H1 (cell line): Measurements from ENCODE around the gene ELMOD1. TPM values are rescaled to one million over a fixed set of nuclear protein-coding genes. Genes with fewer than 3 reads are reported as not detected.

Experiments
- CTCF ChIA-PET: fragments of 300-600 bp; sonication (Branson Sonifier 250); formaldehyde crosslinking; loops from one replicate; lab custom pipeline; 2021; ENCODE audit not compliant: partially characterized antibody; lab: Charles Lee
- POLR2A ChIA-PET: fragments of 300-600 bp; sonication (Branson Sonifier 250); formaldehyde crosslinking; loops from one replicate; lab custom pipeline; 2021; ENCODE audit warnings: inconsistent platforms; ENCODE audit not compliant: partially characterized antibody; lab: Charles Lee
- DNase-seq, 2 experiments: peaks; one replicate each; pipeline versions ENCODE4 v3.0.0 to v3.0.0-alpha.2; 2010 to 2022; ENCODE audit warnings: low spot score in 2 of 2, low read depth in 1 of 2, mixed read lengths in 1 of 2
- FAIRE-seq: peaks from 2 replicates; lab custom pipeline; 2011; peaks lifted over from hg19 to GRCh38; lab: Jason Lieb, UNC
- H2AFZ ChIP-seq: 2 replicates; pipeline ENCODE4 v1.8.1; 2012; ENCODE audit warnings: low read length, inconsistent platforms
- H2AK5ac ChIP-seq: 2 replicates; pipeline ENCODE4 v1.6.1; 2013; ENCODE audit warnings: low read depth, low read length
- H2BK120ac ChIP-seq: replicated peaks from 2 replicates; pipeline ENCODE3; 2013; ENCODE audit warnings: low read depth, low read length, inconsistent platforms
- H2BK12ac ChIP-seq: 2 replicates; pipeline ENCODE4 v1.6.1; 2013; ENCODE audit warnings: low read depth, low read length
- H2BK15ac ChIP-seq: 2 replicates; pipeline ENCODE4 v1.6.1; 2013; ENCODE audit warnings: low read length
- H2BK20ac ChIP-seq: 2 replicates; pipeline ENCODE4 v1.6.1; 2013; ENCODE audit warnings: low read length
- H2BK5ac ChIP-seq: 2 replicates; pipeline ENCODE4 v1.6.1; 2013; ENCODE audit warnings: low read depth, low read length
- H3K14ac ChIP-seq: 2 replicates; pipeline ENCODE4 v1.6.1; 2013; ENCODE audit warnings: inconsistent platforms; ENCODE audit not compliant: insufficient read length
- H3K18ac ChIP-seq: 2 replicates; pipeline ENCODE4 v1.6.1; 2013; ENCODE audit warnings: low read length; ENCODE audit errors: extremely low read depth
- H3K23ac ChIP-seq: 2 replicates; pipeline ENCODE4 v1.6.1; 2013; ENCODE audit warnings: inconsistent platforms; ENCODE audit not compliant: insufficient read length
- H3K23me2 ChIP-seq: 2 replicates; pipeline ENCODE4 v1.6.1; 2013; ENCODE audit warnings: low read depth, low read length
- H3K27ac ChIP-seq: 2 replicates; pipeline ENCODE4 v1.6.1; 2011; ENCODE audit warnings: low read depth, low read length, inconsistent platforms
- H3K27me3 ChIP-seq, 4 experiments: replicated peaks in 1 of 4; 1 replicate in 1 of 4; 2 replicates in 3 of 4; pipeline versions ENCODE4 v1.6.1 to v1.8.1; 2011 to 2013; ENCODE audit warnings: low read length in 3 of 4, mild to moderate bottlenecking in 3 of 4, inconsistent platforms in 2 of 4, mixed read lengths in 2 of 4, moderate library complexity in 1 of 4; ENCODE audit not compliant: control insufficient read depth in 3 of 4, insufficient read depth in 3 of 4; ENCODE audit errors: extremely low read depth in 1 of 4
- H3K36me3 ChIP-seq, 4 experiments: 2 replicates each; pipeline versions ENCODE4 v1.6.1 to v1.8.1; 2011 to 2013; ENCODE audit warnings: mild to moderate bottlenecking in 4 of 4, low read length in 3 of 4, moderate library complexity in 2 of 4, control low read depth in 1 of 4, inconsistent platforms in 1 of 4; ENCODE audit not compliant: insufficient read depth in 4 of 4, control insufficient read depth in 2 of 4
- H3K4ac ChIP-seq: replicated peaks from 2 replicates; pipeline ENCODE3; 2013; ENCODE audit warnings: low read length, low read depth, mixed read lengths, inconsistent platforms; ENCODE audit not compliant: insufficient read length
- H3K4me1 ChIP-seq, 4 experiments: replicated peaks in 1 of 4; 1 replicate in 1 of 4; 2 replicates in 3 of 4; pipeline versions ENCODE4 v1.6.1 to v1.8.1; 2011 to 2013; ENCODE audit warnings: low read length in 3 of 4, inconsistent platforms in 2 of 4, mixed read lengths in 1 of 4; ENCODE audit not compliant: insufficient read depth in 4 of 4, control insufficient read depth in 3 of 4
- H3K4me2 ChIP-seq, 2 experiments: 2 replicates each; pipeline versions ENCODE4 v1.6.1 to v1.8.1; 2011 to 2013; ENCODE audit warnings: low read depth in 2 of 2, low read length in 2 of 2, control low read depth in 1 of 2, inconsistent platforms in 1 of 2, mild to moderate bottlenecking in 1 of 2; ENCODE audit not compliant: insufficient read depth in 1 of 2
- H3K4me3 ChIP-seq, 4 experiments: fragments of 200-600, 300-600 bp in 1 of 4; sonication (generic), shearing (Covaris generic), sonication (Bioruptor Twin) in 1 of 4; 2 replicates each; pipeline versions ENCODE4 v1.5.1 to v1.8.1; 2011 to 2016; ENCODE audit warnings: low read length in 4 of 4, low read depth in 3 of 4, control low read depth in 2 of 4, inconsistent platforms in 2 of 4, mild to moderate bottlenecking in 2 of 4, mixed read lengths in 1 of 4, moderate library complexity in 1 of 4; ENCODE audit not compliant: insufficient read depth in 2 of 4; ENCODE audit errors: extremely low read depth in 1 of 4
- H3K56ac ChIP-seq: replicated peaks from 2 replicates; pipeline ENCODE3; 2013; ENCODE audit warnings: low read depth, mild to moderate bottlenecking, mixed read lengths, low read length, inconsistent platforms; ENCODE audit not compliant: insufficient read length
- H3K79me1 ChIP-seq: 2 replicates; pipeline ENCODE4 v1.6.1; 2013; ENCODE audit warnings: low read depth, low read length, control low read depth
- H3K79me2 ChIP-seq, 2 experiments: 2 replicates each; pipeline versions ENCODE4 v1.6.1 to v1.8.1; 2012 to 2013; ENCODE audit warnings: low read length in 2 of 2, mild to moderate bottlenecking in 2 of 2, inconsistent platforms in 1 of 2; ENCODE audit not compliant: insufficient read depth in 2 of 2, control insufficient read depth in 1 of 2
- H3K9ac ChIP-seq, 4 experiments: replicated peaks in 1 of 4; 1 replicate in 1 of 4; 2 replicates in 3 of 4; pipeline versions ENCODE4 v1.6.1 to v1.8.1; 2011 to 2013; ENCODE audit warnings: low read depth in 3 of 4, low read length in 3 of 4, control low read depth in 2 of 4, mild to moderate bottlenecking in 2 of 4, moderate library complexity in 2 of 4, inconsistent platforms in 1 of 4; ENCODE audit errors: extremely low read depth in 1 of 4
- H3K9me3 ChIP-seq, 2 experiments: 2 replicates each; pipeline versions ENCODE4 v1.6.1 to v1.8.1; 2012 to 2013; ENCODE audit warnings: mild to moderate bottlenecking in 2 of 2, moderate library complexity in 2 of 2, control low read depth in 1 of 2, inconsistent platforms in 1 of 2, low read depth in 1 of 2, low read length in 1 of 2, mixed read lengths in 1 of 2; ENCODE audit not compliant: insufficient read depth in 2 of 2
- H4K20me1 ChIP-seq, 2 experiments: replicated peaks in 1 of 2; 2 replicates each; pipeline versions ENCODE3 to v1.8.1; 2011 to 2013; ENCODE audit warnings: inconsistent platforms in 2 of 2, low read length in 2 of 2, mild to moderate bottlenecking in 1 of 2; ENCODE audit not compliant: insufficient read depth in 2 of 2, control insufficient read depth in 1 of 2
- H4K5ac ChIP-seq: 2 replicates; pipeline ENCODE4 v1.6.1; 2013; ENCODE audit warnings: low read length, low read depth, mixed read lengths, inconsistent platforms; ENCODE audit not compliant: insufficient read length
- H4K8ac ChIP-seq: 2 replicates; pipeline ENCODE4 v1.8.0; 2013; ENCODE audit warnings: mild to moderate bottlenecking, moderate library complexity, low read length, inconsistent platforms; ENCODE audit not compliant: insufficient read depth; ENCODE audit errors: extremely low read depth
- H4K91ac ChIP-seq: replicated peaks from 2 replicates; pipeline ENCODE3; 2013; ENCODE audit warnings: low read length, mixed read lengths, inconsistent platforms; ENCODE audit not compliant: insufficient read length
- POLR2AphosphoS5 ChIP-seq: IDR thresholded peaks from 2 replicates; pipeline ENCODE4 v1.6.1; 2011; ENCODE audit warnings: low read depth, low read length
- WGBS, 2 experiments: shearing (Covaris generic) in 1 of 2; methylation state at CpG; one replicate each; pipeline versions ENCODE4 v1.1.6 to v1.1.7; 2013 to 2015; ENCODE audit warnings: low lambda C conversion rate in 2 of 2, mixed read lengths in 2 of 2, inconsistent platforms in 1 of 2, low coverage in 1 of 2, missing lambda C conversion rate in 1 of 2; ENCODE audit not compliant: insufficient replicate concordance in 2 of 2, insufficient coverage in 1 of 2, insufficient read length in 1 of 2; ENCODE audit errors: extremely low coverage in 1 of 2, missing lambda C conversion rate in 1 of 2; 5-methylcytosine and 5-hydroxymethylcytosine counted together
- polyA plus RNA-seq, 7 experiments: library from polyadenylated mRNA; depleted of rRNA in 3 of 7; stranded (reverse) in 5 of 7; unstranded in 2 of 7; fragments of >200 nt in 5 of 7; fragments of 200-250 nt in 2 of 7; gene quantifications; 1 replicate in 5 of 7; 2 replicates in 1 of 7; 4 replicates in 1 of 7; pipeline versions ENCODE4 v1.2.1 to v1.2.3, GENCODE V29; 2011 to 2013; ENCODE audit warnings: missing spikeins in 2 of 7, mixed read lengths in 2 of 7
- total RNA-seq: library from RNA; stranded (reverse); fragmentation: NEBNext Ultra II Directional; extraction: Animal tissue kit (Norgen Biotek cat#: 25700); gene quantifications from 2 replicates; pipeline ENCODE4 v1.2.1, GENCODE V29; 2021
- TF ChIP-seq, protein P1 (sequence below): IDR thresholded peaks from 2 replicates; pipeline ENCODE4 v1.6.1; 2011; ENCODE audit warnings: low read length, improper control_type of control experiment

ELMOD1 gene
- total and polyA plus RNA-seq, 2 of the 8 experiments (the other 6 are each of a cell fraction or from before 2014, with no cell fraction given) = 0.47 to 1.6 TPM

DNA sequence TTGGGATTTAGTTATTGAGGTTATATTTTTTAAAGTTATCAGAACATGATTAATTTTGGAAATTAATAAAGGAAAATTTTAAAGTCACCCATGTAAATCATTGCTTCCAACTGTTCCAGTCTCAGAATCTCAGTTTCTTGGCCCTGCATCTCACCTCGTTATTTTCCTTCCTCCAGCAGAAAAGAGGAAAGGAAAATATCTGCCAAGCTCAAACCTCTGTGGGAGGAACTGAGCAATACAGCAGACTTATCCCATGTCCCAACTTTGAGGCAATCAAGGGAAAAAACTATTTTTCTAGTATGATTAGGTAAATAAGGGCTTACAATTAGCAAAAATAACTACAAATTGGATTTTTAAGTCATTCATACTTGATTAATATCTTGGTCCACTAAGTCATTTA, 30.1 kb downstream of the ELMOD1 start:
- H3K79me2 ChIP-seq = no peaks in the 10 kb centered on the region
- no peak overlapping the region for H3K4me2 ChIP-seq
- no peak overlapping the region for H3K27ac ChIP-seq
- H2BK5ac ChIP-seq = no peak overlapping the region
- no peak overlapping the region for H3K9ac ChIP-seq
- WGBS, 2 experiments = 88% methylated on average over 1 of the region's 1 CpG; no CpG with 5 or more reads in 1 of the 2 experiments
- H3K79me1 ChIP-seq = no peaks in the 10 kb centered on the region
- no peak overlapping the region for H3K4me3 ChIP-seq
- FAIRE-seq (no peak), DNase-seq (no peak)
- H2BK12ac ChIP-seq = no peak overlapping the region
- no peak overlapping the region for H3K18ac ChIP-seq
- H4K91ac ChIP-seq = no peak overlapping the region
- H2AK5ac ChIP-seq = no peak overlapping the region
- ChIA-PET POLR2A (no interaction called here), CTCF (interaction anchor here (0.9 kb wide), 1 partner anchor 12 kb away, joined by 3 read pairs; no protein-coding TSS in a partner anchor)
- H2BK15ac ChIP-seq = no peak overlapping the region
- no peak overlapping the region for H4K8ac ChIP-seq
- no peak overlapping the region for H4K5ac ChIP-seq
- H4K20me1 ChIP-seq = no peaks in the 10 kb centered on the region
- H2BK20ac ChIP-seq = no peak overlapping the region
- H3K23ac ChIP-seq = no peak overlapping the region
- H3K56ac ChIP-seq = no peak overlapping the region
- H3K14ac ChIP-seq = no peak overlapping the region
- no peak overlapping the region for H2BK120ac ChIP-seq
- no peaks in the 10 kb centered on the region for H3K23me2 ChIP-seq
- H3K9me3 ChIP-seq = no peaks in the 10 kb centered on the region
- no peak overlapping the region for H3K4ac ChIP-seq
- peaks cover 0 to 3% (median 0%) of the 10 kb centered on the region in 4 experiments; a peak in 3 of 7 replicates for H3K4me1 ChIP-seq
- no peaks in the 10 kb centered on the region for H3K27me3 ChIP-seq
- H2AFZ ChIP-seq = no peak overlapping the region
- H3K36me3 ChIP-seq = no peaks in the 10 kb centered on the region
- no peak for TF ChIP-seq POLR2AphosphoS5
- TF ChIP-seq, protein P1, sequence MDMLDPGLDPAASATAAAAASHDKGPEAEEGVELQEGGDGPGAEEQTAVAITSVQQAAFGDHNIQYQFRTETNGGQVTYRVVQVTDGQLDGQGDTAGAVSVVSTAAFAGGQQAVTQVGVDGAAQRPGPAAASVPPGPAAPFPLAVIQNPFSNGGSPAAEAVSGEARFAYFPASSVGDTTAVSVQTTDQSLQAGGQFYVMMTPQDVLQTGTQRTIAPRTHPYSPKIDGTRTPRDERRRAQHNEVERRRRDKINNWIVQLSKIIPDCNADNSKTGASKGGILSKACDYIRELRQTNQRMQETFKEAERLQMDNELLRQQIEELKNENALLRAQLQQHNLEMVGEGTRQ = no peak
